ENCODE measurements around the gene RNF180. TPM values are rescaled to one million over a fixed set of nuclear protein-coding genes. Genes with fewer than 3 reads are reported as not detected.
"Not testable (repeated sequence)": the region's sequence is repeated elsewhere in the genome, so short reads cannot be mapped to it uniquely, and the experiment has no call there.

Gene RNF180
- total RNA-seq, 1 donor from 2014 or later: 7.3 TPM

DNA sequence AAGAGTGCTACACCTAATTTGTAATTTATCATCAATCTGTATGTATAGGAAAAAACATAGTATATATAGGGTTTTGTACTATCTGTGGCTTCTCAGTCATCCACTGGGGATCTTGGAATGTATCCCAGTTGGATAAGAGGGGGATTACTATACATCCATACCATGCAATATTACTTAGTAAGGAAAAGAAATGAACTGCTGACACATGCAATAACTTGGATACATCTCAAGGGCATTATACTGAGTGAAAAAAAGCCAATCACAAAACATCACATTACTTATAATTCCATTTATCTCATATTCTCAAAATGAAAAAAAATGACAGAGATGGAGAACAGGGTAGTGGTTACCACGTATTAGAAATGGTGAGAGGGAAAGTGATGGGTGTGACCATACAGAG lies 231.9 kb downstream of the RNF180 start:
- DNase-seq: no peak

- DNase-seq: not testable (repeated sequence)
These were observed 233.1 kb downstream of the RNF180 start for GRCh38 chr5:64398735-64399134.

DNA sequence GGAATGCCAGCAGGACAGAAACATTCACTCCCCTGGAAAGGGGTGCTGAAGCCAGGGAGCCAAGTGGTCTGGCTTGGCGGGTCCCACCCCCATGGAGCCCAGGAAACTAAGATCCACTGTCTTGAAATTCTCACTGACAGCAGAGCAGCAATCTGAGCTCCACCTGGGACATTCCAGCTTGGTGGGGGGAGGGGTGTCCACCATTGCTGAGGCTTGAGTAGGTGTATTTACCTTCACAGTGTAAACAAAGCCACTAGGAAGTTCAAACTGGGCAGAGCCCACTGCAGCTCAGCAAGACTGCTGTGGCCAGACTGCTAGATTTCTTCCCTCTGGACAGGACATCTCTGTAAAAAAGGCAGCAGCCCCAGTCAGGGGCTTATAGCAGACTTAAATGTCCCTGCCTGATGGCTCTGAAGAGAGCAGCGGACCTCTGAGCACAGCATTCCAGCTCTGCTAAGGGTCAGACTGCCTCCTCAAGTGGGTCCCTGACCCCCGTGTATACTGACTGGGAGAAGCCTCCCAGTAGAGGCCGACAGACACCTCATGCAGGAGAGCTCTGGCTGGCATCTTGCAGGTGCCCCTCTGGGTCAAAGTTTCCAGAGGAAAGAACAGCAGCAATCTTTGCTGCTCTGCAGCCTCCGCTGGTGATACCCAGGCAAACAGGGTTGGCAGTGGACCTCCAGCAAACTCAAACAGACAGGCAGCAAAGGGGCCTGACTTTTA lies 241.6 kb downstream of the RNF180 start:
- DNase-seq: not testable (repeated sequence)

DNA sequence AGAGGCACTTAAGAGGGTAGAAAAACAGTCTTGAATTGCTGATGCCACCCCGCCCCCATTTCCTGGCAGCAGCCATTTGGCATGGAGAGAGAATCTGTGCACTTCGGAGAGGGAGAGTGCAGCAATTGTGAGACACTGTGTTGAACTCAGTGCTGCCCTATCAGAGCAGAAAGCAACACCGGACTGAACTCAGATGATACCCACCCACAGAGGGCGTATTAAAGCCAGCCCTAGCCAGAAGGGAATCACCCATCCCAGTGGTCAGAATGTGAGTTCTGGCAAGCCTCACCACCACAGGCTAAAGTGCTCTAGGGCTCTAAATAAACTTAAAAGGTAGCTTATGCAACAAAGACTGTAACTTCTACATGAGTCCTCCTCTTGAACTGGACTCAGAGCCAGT lies 251.7 kb downstream of the RNF180 start:
- DNase-seq: peak; percentile 1

DNA sequence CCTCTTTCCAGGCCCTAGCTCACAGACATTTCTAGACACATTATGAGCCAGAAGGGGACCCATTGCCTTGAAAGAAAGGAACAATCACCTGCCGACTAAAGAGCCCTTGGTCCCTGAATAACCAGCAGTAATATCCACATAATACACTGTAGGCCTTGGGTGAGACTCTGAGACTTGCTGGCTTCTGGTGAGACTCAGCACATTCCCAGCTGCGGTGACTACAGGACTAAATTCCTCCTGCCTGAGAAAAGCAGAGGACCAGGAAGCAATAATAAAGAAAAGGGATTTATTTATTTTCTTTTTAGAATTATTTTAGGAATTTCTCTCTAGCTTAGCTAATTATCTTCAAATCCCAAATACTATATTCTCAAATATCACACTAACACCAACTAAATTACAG lies 252.4 kb downstream of the RNF180 start:
- no peak for DNase-seq

Other genes with a start within 250 kb of the RNF180 start
- not detected for gene HTR1A, start 203.4 kb upstream of the RNF180 start, total RNA-seq